ENCODE measurements around the gene ATG9B. TPM values are rescaled to one million over a fixed set of nuclear protein-coding genes. Genes with fewer than 3 reads are reported as not detected.
A peak's percentile ranks its signal among the peaks of the same experiment; 100 is the strongest.

The ATG9B gene
- total and polyA plus RNA-seq, 9 of the 15 experiments (the other 6 are each of a cell fraction or from before 2014, with no cell fraction given): 0.29 to 8.0 (median 2.1) TPM

DNA sequence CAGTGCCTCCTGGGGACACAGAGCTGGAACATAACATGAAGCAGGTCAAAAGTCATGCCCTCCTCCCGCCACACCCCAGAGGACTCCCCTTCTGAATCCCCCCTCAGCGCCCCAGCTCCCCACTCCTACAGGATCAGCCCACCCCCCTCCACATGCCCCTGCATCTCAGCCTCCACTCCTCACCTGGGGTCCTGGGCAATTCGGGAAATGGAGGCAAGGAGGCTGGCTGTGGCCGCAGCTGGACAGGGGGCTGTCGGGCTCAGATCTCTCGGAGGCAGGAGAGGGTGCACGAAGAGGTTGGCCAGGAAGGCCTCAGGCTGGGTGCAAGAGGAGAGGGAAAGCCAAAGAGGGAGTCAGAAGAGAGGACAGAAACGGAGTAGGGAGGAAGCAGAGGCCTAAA is 7.8 kb downstream of the ATG9B start (continued):
- TF ChIP-seq HOXB6 (CRISPR knock-in tag; IDR thresholded peaks at IDR 0.05; ENCODE audit: borderline replicate concordance) (no peak), CBX3 (IDR thresholded peaks at IDR 0.05; ENCODE audit: borderline replicate concordance in 1 of 2, low read length in 2 of 2) (no peak), EGR1 (conservative IDR thresholded peaks at IDR 0.05) (no peak), ZBTB17 (CRISPR knock-in tag; IDR thresholded peaks at IDR 0.05) (no peak), SRSF1 (IDR thresholded peaks at IDR 0.05; ENCODE audit: low read depth, low read length) (no peak)

DNA sequence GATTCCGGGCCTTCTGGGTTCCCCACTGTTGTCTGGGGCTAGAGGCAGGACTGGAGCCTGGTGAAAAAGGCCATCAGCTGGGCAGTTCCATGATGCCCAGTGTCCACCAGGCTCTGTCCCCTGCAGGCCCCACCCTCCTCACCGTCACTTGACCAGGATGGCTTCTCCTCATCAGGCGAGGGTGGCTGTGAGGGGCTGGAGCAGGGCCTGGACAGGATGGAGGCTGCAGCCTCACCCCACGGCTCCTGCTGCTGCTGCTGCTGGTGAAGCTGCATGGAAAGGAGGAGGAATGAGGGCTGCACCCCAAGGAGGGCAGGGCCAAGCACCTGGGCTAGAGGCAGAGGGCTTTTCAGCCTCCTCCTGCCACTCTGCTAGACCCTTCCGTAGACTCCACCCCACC is 8.3 kb downstream of the ATG9B start:
- ChIA-PET POLR2A (interaction anchor here (1.6 to 4.8 kb wide), 3 partner anchors 10 to 54 kb away, joined by 4 to 33 read pairs (median 8); partner anchors contain the start of gene ABCB8), CTCF (ENCODE audit: low intra/inter-chr PET ratio) (no interaction called here)
- Histone ChIP-seq H3K4me1 (replicated peaks in 1 of 2; ENCODE audit: control insufficient read depth in 2 of 2, insufficient read depth in 2 of 2, low read length in 2 of 2) (peaks cover 35 to 81% of the 10 kb centered on the region in 2 experiments), H4K20me1 (replicated peaks; ENCODE audit: control insufficient read depth, insufficient read depth, low read length) (no peaks in the 10 kb centered on the region), H3K27me3 (ENCODE audit: control insufficient read depth in 2 of 2, insufficient read depth in 2 of 2, low read length in 2 of 2) (no peaks in the 10 kb centered on the region; a peak in 1 of 5 replicates), H3K79me2 (ENCODE audit: control insufficient read depth, insufficient read depth, low read length) (peaks cover 22% of the 10 kb centered on the region), H3K9ac (ENCODE audit: insufficient read depth in 1 of 2, low read depth in 2 of 2, low read length in 2 of 2) (peak overlapping the region in 1 of 2 experiments; percentile 93; a peak in 1 of 4 replicates), H2AFZ (ENCODE audit: low read depth, low read length) (no peak overlapping the region), H3K4me2 (ENCODE audit: insufficient read depth, low read length) (no peak overlapping the region), H3K4me3 (no peak overlapping the region), H3K9me3 (replicated peaks; ENCODE audit: control insufficient read depth, insufficient read depth, low read depth, low read length) (no peaks in the 10 kb centered on the region), H3K36me3 (ENCODE audit: control insufficient read depth, insufficient read depth, low read length) (peaks cover 40% of the 10 kb centered on the region; the same call in 2 of the 3 replicates), H3K9me1 (ENCODE audit: control insufficient read depth, insufficient read depth, low read length) (no peaks in the 10 kb centered on the region), H3K27ac (ENCODE audit: extremely low read depth, low read depth, low read length) (no peak overlapping the region)
- no TSS peak for BruUV-seq (replicated peaks)
- DNase-seq (ENCODE audit: extremely low read depth in 1 of 4, low spot score in 3 of 4): no peak
- 76% methylated on average over 5 of the region's 5 CpGs for WGBS (ENCODE audit: insufficient coverage, low coverage, missing lambda C conversion rate)
- in situ Hi-C loops (cut with MboI) (no loop called here), intact Hi-C loops (cut with micrococcal nuclease) (loop anchor here (10.0 kb wide), 1 partner anchor 159 kb away; no protein-coding TSS in a partner anchor)
- no peak for ATAC-seq
- FAIRE-seq: no peak
- TF ChIP-seq, protein P1, sequence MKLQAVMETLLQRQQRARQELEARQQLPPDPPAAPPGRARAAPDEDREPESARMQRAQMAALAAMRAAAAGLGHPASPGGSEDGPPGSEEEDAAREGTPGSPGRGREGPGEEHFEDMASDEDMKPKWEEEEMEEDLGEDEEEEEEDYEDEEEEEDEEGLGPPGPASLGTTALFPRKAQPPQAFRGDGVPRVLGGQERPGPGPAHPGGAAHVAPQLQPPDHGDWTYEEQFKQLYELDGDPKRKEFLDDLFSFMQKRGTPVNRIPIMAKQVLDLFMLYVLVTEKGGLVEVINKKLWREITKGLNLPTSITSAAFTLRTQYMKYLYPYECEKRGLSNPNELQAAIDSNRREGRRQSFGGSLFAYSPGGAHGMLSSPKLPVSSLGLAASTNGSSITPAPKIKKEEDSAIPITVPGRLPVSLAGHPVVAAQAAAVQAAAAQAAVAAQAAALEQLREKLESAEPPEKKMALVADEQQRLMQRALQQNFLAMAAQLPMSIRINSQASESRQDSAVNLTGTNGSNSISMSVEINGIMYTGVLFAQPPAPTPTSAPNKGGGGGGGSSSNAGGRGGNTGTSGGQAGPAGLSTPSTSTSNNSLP (IDR thresholded peaks at IDR 0.05; ENCODE audit: borderline replicate concordance, low read depth, low read length): no peak
- TF ChIP-seq TRIM28 (IDR thresholded peaks at IDR 0.05) (no peak), ZNF134 (CRISPR knock-in tag; conservative IDR thresholded peaks at IDR 0.05) (peak; percentile 92), TOE1 (IDR thresholded peaks at IDR 0.05; ENCODE audit: borderline replicate concordance) (no peak), TOE1 (CRISPR knock-in tag; IDR thresholded peaks at IDR 0.05; ENCODE audit: borderline replicate concordance, low read depth) (no peak), CREB1 (IDR thresholded peaks at IDR 0.05) (no peak), CREB1 (CRISPR knock-in tag; IDR thresholded peaks at IDR 0.05) (peak; percentile 34; the same call in 1 of the 2 replicates), DDX20 (tag; IDR thresholded peaks at IDR 0.05; ENCODE audit: low read depth) (no peak), ZNF184 (CRISPR knock-in tag; IDR thresholded peaks at IDR 0.05) (no peak), SIN3A (IDR thresholded peaks at IDR 0.05; ENCODE audit: borderline replicate concordance in 2 of 2, control insufficient read depth in 1 of 2, low read depth in 2 of 2, low read length in 2 of 2) (no peak), TGIF2 (CRISPR knock-in tag; IDR thresholded peaks at IDR 0.05) (0 out of 2 replicates have a peak, but pooled peaks have one; percentile 44)
- TF ChIP-seq, protein P2, sequence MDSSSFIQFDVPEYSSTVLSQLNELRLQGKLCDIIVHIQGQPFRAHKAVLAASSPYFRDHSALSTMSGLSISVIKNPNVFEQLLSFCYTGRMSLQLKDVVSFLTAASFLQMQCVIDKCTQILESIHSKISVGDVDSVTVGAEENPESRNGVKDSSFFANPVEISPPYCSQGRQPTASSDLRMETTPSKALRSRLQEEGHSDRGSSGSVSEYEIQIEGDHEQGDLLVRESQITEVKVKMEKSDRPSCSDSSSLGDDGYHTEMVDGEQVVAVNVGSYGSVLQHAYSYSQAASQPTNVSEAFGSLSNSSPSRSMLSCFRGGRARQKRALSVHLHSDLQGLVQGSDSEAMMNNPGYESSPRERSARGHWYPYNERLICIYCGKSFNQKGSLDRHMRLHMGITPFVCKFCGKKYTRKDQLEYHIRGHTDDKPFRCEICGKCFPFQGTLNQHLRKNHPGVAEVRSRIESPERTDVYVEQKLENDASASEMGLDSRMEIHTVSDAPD (CRISPR knock-in tag; IDR thresholded peaks at IDR 0.05): no peak
- TF ChIP-seq, protein P3, sequence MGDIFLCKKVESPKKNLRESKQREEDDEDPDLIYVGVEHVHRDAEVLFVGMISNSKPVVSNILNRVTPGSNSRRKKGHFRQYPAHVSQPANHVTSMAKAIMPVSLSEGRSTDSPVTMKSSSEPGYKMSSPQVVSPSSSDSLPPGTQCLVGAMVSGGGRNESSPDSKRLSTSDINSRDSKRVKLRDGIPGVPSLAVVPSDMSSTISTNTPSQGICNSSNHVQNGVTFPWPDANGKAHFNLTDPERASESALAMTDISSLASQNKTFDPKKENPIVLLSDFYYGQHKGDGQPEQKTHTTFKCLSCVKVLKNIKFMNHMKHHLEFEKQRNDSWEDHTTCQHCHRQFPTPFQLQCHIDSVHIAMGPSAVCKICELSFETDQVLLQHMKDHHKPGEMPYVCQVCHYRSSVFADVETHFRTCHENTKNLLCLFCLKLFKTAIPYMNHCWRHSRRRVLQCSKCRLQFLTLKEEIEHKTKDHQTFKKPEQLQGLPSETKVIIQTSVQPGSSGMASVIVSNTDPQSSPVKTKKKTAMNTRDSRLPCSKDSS (IDR thresholded peaks at IDR 0.05; ENCODE audit: low read depth, partially characterized antibody): no peak
